ENCODE results near the gene SH3GLB1.

SH3GLB1 gene

DNA sequence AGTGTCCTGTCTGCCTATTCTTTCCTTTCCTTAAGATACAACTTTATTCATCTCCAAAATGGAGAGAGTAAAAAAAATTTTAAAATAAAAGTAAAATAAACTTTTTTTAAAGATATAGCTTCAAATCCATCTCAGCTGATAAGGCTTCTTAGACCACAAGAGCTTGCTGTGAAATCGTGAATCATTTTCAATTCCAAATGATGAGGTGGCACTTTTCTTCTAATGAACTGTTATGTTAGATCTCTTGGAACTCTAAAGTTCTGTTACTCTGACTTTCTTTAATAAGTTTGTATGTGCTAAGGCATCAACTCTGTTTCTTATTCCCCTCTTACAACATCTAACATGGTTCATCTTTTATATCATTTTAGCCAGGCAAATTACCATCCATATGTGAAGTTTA, 4.5 kb downstream of the SH3GLB1 start:
- H3K9me3 Mint-ChIP-seq, result no peaks in the 10 kb centered on the region
- H3K4me3 Mint-ChIP-seq, result no peak overlapping the region
- DNase-seq (ENCODE audit: low spot score), result no peak
- peaks cover 17% of the 10 kb centered on the region for H3K36me3 Mint-ChIP-seq (ENCODE audit: low read depth)
- no peak overlapping the region for H3K27ac Mint-ChIP-seq
- H3K27me3 Mint-ChIP-seq (ENCODE audit: low read depth), result no peaks in the 10 kb centered on the region
- H3K4me1 Mint-ChIP-seq (ENCODE audit: low read depth), result peaks cover 28% of the 10 kb centered on the region

DNA sequence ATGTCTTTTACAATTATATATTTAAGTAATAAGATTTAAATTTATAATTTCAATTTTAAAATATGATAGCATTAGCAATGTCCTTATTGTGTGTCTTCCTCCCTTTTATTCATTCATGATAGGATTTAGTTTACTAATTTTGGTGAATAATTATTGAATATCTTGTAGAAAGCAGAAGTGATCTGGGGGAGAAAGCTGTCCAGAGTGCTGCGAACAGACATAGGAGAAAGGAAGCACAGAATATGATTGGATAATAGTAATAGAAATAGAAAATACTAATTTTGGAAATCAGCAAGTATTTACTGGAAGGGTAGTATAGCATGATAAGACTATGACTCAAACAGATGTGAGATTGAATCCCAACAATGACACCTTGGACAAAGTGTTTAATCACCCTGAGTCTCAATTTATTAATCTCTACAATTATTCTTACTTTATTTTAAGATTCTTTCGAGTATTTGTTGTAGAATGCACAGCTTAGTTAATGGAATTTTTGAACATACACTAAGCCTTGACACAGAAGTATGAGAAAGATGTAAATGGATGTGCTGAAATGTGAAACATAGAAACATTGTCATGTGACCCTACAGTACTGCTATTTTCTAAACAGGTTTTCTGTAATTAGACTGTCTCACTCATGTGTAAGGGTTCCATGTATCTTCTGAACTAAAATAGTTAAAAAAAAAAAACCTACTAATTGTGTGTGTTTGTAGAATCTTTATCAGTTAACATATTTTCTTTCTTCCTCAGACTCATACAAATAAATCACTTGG, 7.9 kb downstream of the SH3GLB1 start:
- Mint-ChIP-seq H3K36me3 (ENCODE audit: low read depth) (peaks cover 11% of the 10 kb centered on the region), H3K27me3 (ENCODE audit: low read depth) (no peaks in the 10 kb centered on the region), H3K27ac (no peak overlapping the region), H3K4me3 (no peak overlapping the region), H3K9me3 (no peaks in the 10 kb centered on the region), H3K4me1 (ENCODE audit: low read depth) (peaks cover 20% of the 10 kb centered on the region)
- no peak for DNase-seq (ENCODE audit: low spot score)

- Mint-ChIP-seq H3K27ac (no peak overlapping the region), H3K36me3 (ENCODE audit: low read depth) (peaks cover 12% of the 10 kb centered on the region), H3K4me3 (no peak overlapping the region), H3K9me3 (no peaks in the 10 kb centered on the region), H3K27me3 (ENCODE audit: low read depth) (no peaks in the 10 kb centered on the region), H3K4me1 (ENCODE audit: low read depth) (peaks cover 16% of the 10 kb centered on the region)
- DNase-seq (ENCODE audit: low spot score), result no peak
Measured at GRCh38 chr1:86713477-86713876, 9.1 kb downstream of the SH3GLB1 start.

- no peak for DNase-seq (ENCODE audit: low spot score)
- Mint-ChIP-seq H3K36me3 (ENCODE audit: low read depth) (peaks cover 17% of the 10 kb centered on the region), H3K4me3 (no peak overlapping the region), H3K27ac (no peak overlapping the region), H3K27me3 (ENCODE audit: low read depth) (no peaks in the 10 kb centered on the region), H3K9me3 (no peaks in the 10 kb centered on the region), H3K4me1 (ENCODE audit: low read depth) (peaks cover 12% of the 10 kb centered on the region)
Measured at GRCh38 chr1:86714159-86714558, 9.8 kb downstream of the SH3GLB1 start.

DNA sequence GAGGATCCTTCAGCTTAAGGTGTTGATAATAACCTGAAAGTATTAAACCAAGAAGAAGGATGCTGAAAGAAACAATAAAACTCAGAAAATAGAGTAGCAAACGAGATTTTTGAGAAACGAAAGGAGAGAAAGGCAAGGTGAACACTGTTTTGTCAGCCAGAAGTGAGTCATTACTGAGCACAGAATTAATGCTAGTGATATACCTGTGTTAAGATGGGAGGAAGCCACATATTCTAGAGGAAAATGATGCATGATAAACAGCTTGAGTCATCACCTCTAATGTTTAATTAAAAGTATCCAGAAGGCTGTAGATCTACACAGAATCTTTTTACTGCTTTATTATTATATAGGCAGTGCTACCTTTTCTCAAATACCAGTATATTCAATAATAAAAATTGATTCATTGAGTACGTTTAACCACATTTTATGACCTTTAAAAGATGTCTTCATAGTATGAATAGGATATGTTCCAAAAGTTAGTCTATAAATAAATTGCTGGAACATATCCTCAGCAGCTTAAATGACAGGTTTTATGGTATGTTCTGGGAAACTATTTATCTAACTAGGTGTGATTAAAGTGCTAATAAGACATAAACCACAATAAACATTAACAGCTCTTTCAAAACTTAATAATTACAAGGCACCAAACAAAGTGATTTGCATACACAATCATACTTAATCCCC, 10.3 kb downstream of the SH3GLB1 start:
- H3K4me3 Mint-ChIP-seq, result no peak overlapping the region
- peaks cover 9% of the 10 kb centered on the region for H3K4me1 Mint-ChIP-seq (ENCODE audit: low read depth)
- no peaks in the 10 kb centered on the region for H3K27me3 Mint-ChIP-seq (ENCODE audit: low read depth)
- no peak overlapping the region for H3K27ac Mint-ChIP-seq
- H3K9me3 Mint-ChIP-seq, result no peaks in the 10 kb centered on the region
- H3K36me3 Mint-ChIP-seq (ENCODE audit: low read depth), result peaks cover 20% of the 10 kb centered on the region
- no peak for DNase-seq (ENCODE audit: low spot score)

DNA sequence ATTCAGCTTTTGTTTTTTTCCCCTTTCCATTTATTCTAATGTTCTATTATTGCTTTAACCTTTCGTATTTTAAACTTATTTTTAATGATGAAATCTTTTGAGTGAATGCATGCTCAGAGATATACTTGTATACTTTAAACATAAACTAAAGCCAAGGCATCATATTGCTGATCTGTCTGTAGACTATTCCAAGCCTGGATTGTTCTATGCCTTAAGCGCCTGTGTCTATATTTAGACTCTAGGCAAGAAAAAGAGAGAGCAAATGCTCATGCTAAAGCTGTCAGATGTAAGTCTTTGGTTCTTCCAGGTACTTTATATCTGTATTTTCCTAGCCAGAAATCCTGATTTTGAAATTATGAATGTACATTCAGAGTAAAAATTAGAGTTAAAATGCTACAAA, 14.4 kb downstream of the SH3GLB1 start:
- DNase-seq (ENCODE audit: low spot score), result no peak
- Mint-ChIP-seq H3K9me3 (no peaks in the 10 kb centered on the region), H3K27ac (no peak overlapping the region), H3K4me1 (ENCODE audit: low read depth) (peaks cover 6% of the 10 kb centered on the region), H3K4me3 (no peak overlapping the region), H3K36me3 (ENCODE audit: low read depth) (peaks cover 32% of the 10 kb centered on the region), H3K27me3 (ENCODE audit: low read depth) (no peaks in the 10 kb centered on the region)

- no peaks in the 10 kb centered on the region for H3K9me3 Mint-ChIP-seq
- DNase-seq (ENCODE audit: low spot score), result no peak
- H3K36me3 Mint-ChIP-seq (ENCODE audit: low read depth), result peaks cover 32% of the 10 kb centered on the region
- H3K4me3 Mint-ChIP-seq, result no peak overlapping the region
- H3K4me1 Mint-ChIP-seq (ENCODE audit: low read depth), result peaks cover 5% of the 10 kb centered on the region
- H3K27me3 Mint-ChIP-seq (ENCODE audit: low read depth), result no peaks in the 10 kb centered on the region
- H3K27ac Mint-ChIP-seq, result no peak overlapping the region
Measured at GRCh38 chr1:86731416-86731815, 27.0 kb downstream of the SH3GLB1 start.

- Mint-ChIP-seq H3K27ac (no peak overlapping the region), H3K36me3 (ENCODE audit: low read depth) (peaks cover 26% of the 10 kb centered on the region), H3K4me3 (no peak overlapping the region)
Measured at GRCh38 chr1:86733340-86733739, 29.0 kb downstream of the SH3GLB1 start.

GRCh38 chr1:86739648-86740509, 35.5 kb downstream of the SH3GLB1 start:
- no peak overlapping the region for H3K27ac Mint-ChIP-seq
- no peaks in the 10 kb centered on the region for H3K27me3 Mint-ChIP-seq (ENCODE audit: low read depth)
- H3K9me3 Mint-ChIP-seq, result no peaks in the 10 kb centered on the region
- H3K36me3 Mint-ChIP-seq (ENCODE audit: low read depth), result peaks cover 26% of the 10 kb centered on the region
- no peaks in the 10 kb centered on the region for H3K4me1 Mint-ChIP-seq (ENCODE audit: low read depth)
- DNase-seq (ENCODE audit: low spot score), result no peak
- no peak overlapping the region for H3K4me3 Mint-ChIP-seq

More at GRCh38 chr1:86733340-86733739, 29.0 kb downstream of the SH3GLB1 start:
- Mint-ChIP-seq H3K27me3 (ENCODE audit: low read depth) (no peaks in the 10 kb centered on the region), H3K9me3 (no peaks in the 10 kb centered on the region), H3K4me1 (ENCODE audit: low read depth) (peaks cover 2% of the 10 kb centered on the region)
- no peak for DNase-seq (ENCODE audit: low spot score)

- Mint-ChIP-seq H3K4me1 (ENCODE audit: low read depth) (no peaks in the 10 kb centered on the region), H3K27me3 (ENCODE audit: low read depth) (no peaks in the 10 kb centered on the region)
- DNase-seq (ENCODE audit: low spot score), result no peak
Measured at GRCh38 chr1:86741947-86742572, 37.7 kb downstream of the SH3GLB1 start.

DNA sequence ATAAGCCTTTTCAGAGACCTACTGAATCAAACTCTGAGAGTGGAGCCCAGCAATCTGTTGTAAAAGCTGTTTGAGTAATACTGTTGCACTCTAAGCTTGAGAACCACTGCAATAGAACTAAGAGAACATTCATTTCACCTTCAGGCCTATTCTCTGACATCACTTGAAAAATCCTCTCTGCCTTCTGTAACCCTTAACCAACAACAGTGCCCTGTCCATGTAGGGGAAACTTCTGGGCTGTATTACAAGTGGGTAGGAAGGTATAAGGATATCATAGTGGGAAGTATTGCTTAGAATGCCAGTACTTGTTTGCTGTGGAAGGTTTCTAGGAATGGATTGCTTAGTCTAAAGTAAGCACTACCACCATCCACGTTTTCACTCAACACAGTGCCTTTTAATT, 42.9 kb downstream of the SH3GLB1 start:
- Mint-ChIP-seq H3K27ac (no peak overlapping the region), H3K9me3 (no peaks in the 10 kb centered on the region), H3K27me3 (ENCODE audit: low read depth) (no peaks in the 10 kb centered on the region), H3K4me1 (ENCODE audit: low read depth) (no peaks in the 10 kb centered on the region), H3K36me3 (ENCODE audit: low read depth) (peaks cover 10% of the 10 kb centered on the region), H3K4me3 (no peak overlapping the region)
- no peak for DNase-seq (ENCODE audit: low spot score)

More at GRCh38 chr1:86741947-86742572, 37.7 kb downstream of the SH3GLB1 start:
- H3K9me3 Mint-ChIP-seq, result no peaks in the 10 kb centered on the region
- no peak overlapping the region for H3K4me3 Mint-ChIP-seq
- peaks cover 18% of the 10 kb centered on the region for H3K36me3 Mint-ChIP-seq (ENCODE audit: low read depth)
- H3K27ac Mint-ChIP-seq, result no peak overlapping the region

- Mint-ChIP-seq H3K27ac (no peak overlapping the region), H3K4me1 (ENCODE audit: low read depth) (no peaks in the 10 kb centered on the region), H3K4me3 (no peak overlapping the region), H3K9me3 (no peaks in the 10 kb centered on the region), H3K27me3 (ENCODE audit: low read depth) (peaks cover 3% of the 10 kb centered on the region), H3K36me3 (ENCODE audit: low read depth) (peaks cover 10% of the 10 kb centered on the region)
- no peak for DNase-seq (ENCODE audit: low spot score)
Measured at GRCh38 chr1:86748622-86749373, 44.4 kb downstream of the SH3GLB1 start.

- Mint-ChIP-seq H3K27me3 (ENCODE audit: low read depth) (peaks cover 5% of the 10 kb centered on the region), H3K36me3 (ENCODE audit: low read depth) (peaks cover 3% of the 10 kb centered on the region), H3K4me3 (no peak overlapping the region), H3K27ac (no peak overlapping the region), H3K4me1 (ENCODE audit: low read depth) (no peaks in the 10 kb centered on the region), H3K9me3 (no peaks in the 10 kb centered on the region)
- DNase-seq (ENCODE audit: low spot score), result no peak
Measured at GRCh38 chr1:86750076-86750475, 45.7 kb downstream of the SH3GLB1 start.
